ENCODE data around the gene KIF1B.

KIF1B gene

DNA sequence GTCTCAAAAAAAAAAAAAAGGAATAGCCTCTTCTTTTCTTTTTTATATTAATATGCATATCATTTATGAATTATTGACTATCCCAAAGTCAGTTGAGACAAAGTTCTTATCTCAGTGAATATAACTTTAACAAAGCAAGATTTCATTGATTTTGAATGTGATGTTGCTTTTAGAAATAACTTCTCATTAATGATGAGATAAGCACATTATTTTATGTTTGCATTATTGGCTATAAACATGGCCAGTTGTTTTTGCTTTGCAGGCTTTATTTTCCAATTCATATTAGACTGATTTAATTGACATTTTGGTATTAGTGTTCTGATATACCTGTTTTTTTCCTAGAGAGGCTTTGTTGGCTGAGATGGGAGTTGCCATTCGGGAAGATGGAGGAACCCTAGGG lies 81.3 kb downstream of the KIF1B start:
- Histone ChIP-seq H3K79me2 (ENCODE audit: low read length) (no peaks in the 10 kb centered on the region), H3K4me1 (ENCODE audit: low read length) (no peaks in the 10 kb centered on the region), H3K27ac (ENCODE audit: low read length) (no peak overlapping the region), H3K9ac (ENCODE audit: low read length) (no peak overlapping the region), H3K9me2 (replicated peaks; ENCODE audit: insufficient read depth, low read length) (no peaks in the 10 kb centered on the region), H2AFZ (ENCODE audit: low read length) (no peak overlapping the region), H3K36me3 (replicated peaks; ENCODE audit: insufficient read depth, low read length) (no peaks in the 10 kb centered on the region; the same call in 1 of the 2 replicates), H3K4me2 (ENCODE audit: low read depth, low read length) (no peak overlapping the region), H3F3A (ENCODE audit: insufficient read depth, low read length) (no peaks in the 10 kb centered on the region), H3K9me3 (replicated peaks; ENCODE audit: insufficient read depth, low read length) (no peaks in the 10 kb centered on the region), H4K20me1 (ENCODE audit: insufficient read depth, low read length) (no peaks in the 10 kb centered on the region), H3K27me3 (replicated peaks; ENCODE audit: insufficient read depth, low read length) (no peaks in the 10 kb centered on the region), H3K4me3 (ENCODE audit: low read length) (no peak overlapping the region)
- no peak for DNase-seq
- no peak for TF ChIP-seq EZH2phosphoT487 (IDR thresholded peaks at IDR 0.05; ENCODE audit: low read length)
- TF ChIP-seq EZH2 (optimal IDR thresholded peaks at IDR 0.05; ENCODE audit: low read depth, low read length), result no peak
- TF ChIP-seq CTCF (IDR thresholded peaks at IDR 0.05; ENCODE audit: low read length), result no peak

DNA sequence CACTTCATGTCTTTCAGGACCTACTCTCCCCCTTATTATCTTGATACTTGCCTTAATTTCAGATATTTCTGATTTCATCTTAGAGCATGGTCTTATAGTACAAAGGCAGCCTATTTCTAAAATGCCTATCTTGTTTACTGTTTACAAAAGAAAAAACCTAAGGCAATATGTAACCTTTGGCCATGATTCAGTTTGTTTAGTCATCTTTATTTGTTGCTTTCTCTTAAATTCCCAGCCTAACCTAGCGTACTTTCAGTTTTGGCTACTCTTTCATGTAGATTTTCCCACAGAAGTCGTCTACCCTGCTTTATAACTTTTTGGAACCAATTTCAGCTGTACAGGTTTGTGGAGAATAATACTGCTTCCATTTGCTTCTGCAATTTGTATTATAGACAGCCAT lies 81.8 kb downstream of the KIF1B start:
- H3K4me2 ChIP-seq (ENCODE audit: low read depth, low read length), result no peak overlapping the region
- no peak for DNase-seq
- no peaks in the 10 kb centered on the region for H3K79me2 ChIP-seq (ENCODE audit: low read length)
- no peaks in the 10 kb centered on the region for H3K4me1 ChIP-seq (ENCODE audit: low read length)
- no peaks in the 10 kb centered on the region for H3K27me3 ChIP-seq (replicated peaks; ENCODE audit: insufficient read depth, low read length)
- H3K27ac ChIP-seq (ENCODE audit: low read length), result no peak overlapping the region
- H2AFZ ChIP-seq (ENCODE audit: low read length), result no peak overlapping the region
- no peak overlapping the region for H3K9ac ChIP-seq (ENCODE audit: low read length)
- H3K9me2 ChIP-seq (replicated peaks; ENCODE audit: insufficient read depth, low read length), result no peaks in the 10 kb centered on the region
- no peaks in the 10 kb centered on the region; the same call in 1 of the 2 replicates for H3K36me3 ChIP-seq (replicated peaks; ENCODE audit: insufficient read depth, low read length)
- H3K4me3 ChIP-seq (ENCODE audit: low read length), result no peak overlapping the region
- no peaks in the 10 kb centered on the region for H3F3A ChIP-seq (ENCODE audit: insufficient read depth, low read length)
- no peak for TF ChIP-seq EZH2phosphoT487 (IDR thresholded peaks at IDR 0.05; ENCODE audit: low read length)
- TF ChIP-seq CTCF (IDR thresholded peaks at IDR 0.05; ENCODE audit: low read length), result no peak
- no peak for TF ChIP-seq EZH2 (optimal IDR thresholded peaks at IDR 0.05; ENCODE audit: low read depth, low read length)
- no peaks in the 10 kb centered on the region for H4K20me1 ChIP-seq (ENCODE audit: insufficient read depth, low read length)
- H3K9me3 ChIP-seq (replicated peaks; ENCODE audit: insufficient read depth, low read length), result no peaks in the 10 kb centered on the region

DNA sequence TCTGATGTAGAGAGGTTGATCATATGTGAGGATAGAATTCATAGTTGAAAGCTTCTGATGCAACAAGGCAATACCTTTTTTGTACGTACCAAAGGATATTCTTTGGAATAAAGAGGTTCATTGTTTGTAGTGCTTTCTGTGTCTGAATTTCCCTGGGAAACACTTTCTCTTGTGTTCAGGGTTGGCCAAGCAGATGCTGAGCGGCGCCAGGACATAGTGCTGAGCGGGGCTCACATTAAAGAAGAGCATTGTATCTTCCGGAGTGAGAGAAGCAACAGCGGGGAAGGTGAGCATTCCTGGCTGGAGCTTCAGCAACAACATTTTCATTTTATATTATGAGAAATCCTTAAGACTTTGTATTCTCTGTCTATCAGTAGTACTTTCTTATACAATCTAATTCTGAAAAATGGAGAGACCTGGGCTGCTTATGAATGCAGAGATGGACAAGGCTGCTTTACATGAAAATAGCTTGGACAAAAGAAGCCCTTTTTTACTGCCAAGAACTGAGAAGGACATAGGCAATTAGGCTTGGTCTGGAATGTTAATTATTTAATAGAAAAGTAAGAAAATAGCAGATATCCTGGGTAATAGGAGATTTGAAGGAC lies 85.2 kb downstream of the KIF1B start:
- no peaks in the 10 kb centered on the region for H4K20me1 ChIP-seq (ENCODE audit: insufficient read depth, low read length)
- H3K27me3 ChIP-seq (replicated peaks; ENCODE audit: insufficient read depth, low read length), result no peaks in the 10 kb centered on the region
- DNase-seq, result no peak
- no peaks in the 10 kb centered on the region for H3F3A ChIP-seq (ENCODE audit: insufficient read depth, low read length)
- no peak overlapping the region for H3K4me2 ChIP-seq (ENCODE audit: low read depth, low read length)
- H3K4me3 ChIP-seq (ENCODE audit: low read length), result no peak overlapping the region
- no peak for TF ChIP-seq EZH2phosphoT487 (IDR thresholded peaks at IDR 0.05; ENCODE audit: low read length)
- no peaks in the 10 kb centered on the region for H3K9me3 ChIP-seq (replicated peaks; ENCODE audit: insufficient read depth, low read length)
- H3K36me3 ChIP-seq (replicated peaks; ENCODE audit: insufficient read depth, low read length), result no peaks in the 10 kb centered on the region; the same call in 1 of the 2 replicates
- H3K4me1 ChIP-seq (ENCODE audit: low read length), result no peaks in the 10 kb centered on the region
- no peaks in the 10 kb centered on the region for H3K79me2 ChIP-seq (ENCODE audit: low read length)
- H3K27ac ChIP-seq (ENCODE audit: low read length), result no peak overlapping the region
- H3K9me2 ChIP-seq (replicated peaks; ENCODE audit: insufficient read depth, low read length), result no peaks in the 10 kb centered on the region
- no peak overlapping the region for H3K9ac ChIP-seq (ENCODE audit: low read length)
- H2AFZ ChIP-seq (ENCODE audit: low read length), result no peak overlapping the region

GRCh38 chr1:10299151-10299550 lies 88.8 kb downstream of the KIF1B start:
- Histone ChIP-seq H3K4me2 (ENCODE audit: low read depth, low read length) (0 out of 2 replicates have a peak overlapping the region, but pooled peaks have one; percentile 17), H3F3A (ENCODE audit: insufficient read depth, low read length) (no peaks in the 10 kb centered on the region), H3K79me2 (ENCODE audit: low read length) (no peaks in the 10 kb centered on the region), H3K36me3 (replicated peaks; ENCODE audit: insufficient read depth, low read length) (peaks cover 4% of the 10 kb centered on the region; the same call in 1 of the 2 replicates), H3K27me3 (replicated peaks; ENCODE audit: insufficient read depth, low read length) (no peaks in the 10 kb centered on the region), H3K4me3 (ENCODE audit: low read length) (no peak overlapping the region), H4K20me1 (ENCODE audit: insufficient read depth, low read length) (no peaks in the 10 kb centered on the region), H3K9me3 (replicated peaks; ENCODE audit: insufficient read depth, low read length) (no peaks in the 10 kb centered on the region), H2AFZ (ENCODE audit: low read length) (no peak overlapping the region), H3K27ac (ENCODE audit: low read length) (no peak overlapping the region), H3K9me2 (replicated peaks; ENCODE audit: insufficient read depth, low read length) (no peaks in the 10 kb centered on the region), H3K9ac (ENCODE audit: low read length) (no peak overlapping the region), H3K4me1 (ENCODE audit: low read length) (no peaks in the 10 kb centered on the region)
- TF ChIP-seq EZH2phosphoT487 (IDR thresholded peaks at IDR 0.05; ENCODE audit: low read length) (no peak), EZH2 (optimal IDR thresholded peaks at IDR 0.05; ENCODE audit: low read depth, low read length) (no peak), CTCF (IDR thresholded peaks at IDR 0.05; ENCODE audit: low read length) (no peak)
- DNase-seq, result peak; percentile 27

Measured in MM.1S (cell line).